B cell (primary cell): ENCODE results near the gene TEKT5. TPM values are rescaled to one million over a fixed set of nuclear protein-coding genes. Genes with fewer than 3 reads are reported as not detected.

Experiments used
- ATAC-seq: fragments of 200-7000 bp; cut with Tn5 transposase; one replicate; pipeline ENCODE4 v1.10.0; 2021; ENCODE audit warnings: low read depth, mild to moderate bottlenecking, moderate number of reproducible peaks, moderate library complexity
- CTCF ChIA-PET: fragments of 350-600 bp; sonication (Branson Sonifier 250); formaldehyde crosslinking; loops from one replicate; lab custom pipeline; 2021; ENCODE audit warnings: antibody characterized with exemption, inconsistent platforms; lab: Charles Lee
- POLR2A ChIA-PET: fragments of 350-600 bp; sonication (Branson Sonifier 250); formaldehyde crosslinking; loops from one replicate; lab custom pipeline; 2021; ENCODE audit warnings: antibody characterized with exemption; lab: Charles Lee
- DNase-seq: peaks from one replicate; pipeline ENCODE4 v3.0.0; 2013
- H2AFZ ChIP-seq: 2 replicates; pipeline ENCODE4 v1.6.1; 2012; ENCODE audit warnings: mild to moderate bottlenecking, low read depth, low read length; ENCODE audit not compliant: insufficient read depth, poor library complexity, severe bottlenecking
- H3K27ac ChIP-seq, 2 donors: 1 replicate in 1 of 2; 2 replicates in 1 of 2; pipeline ENCODE4 v1.5.1; 2012 to 2013; ENCODE audit warnings: low read length in 2 of 2, mild to moderate bottlenecking in 2 of 2, moderate library complexity in 1 of 2
- H3K27me3 ChIP-seq, 4 experiments: fragments of 200-600 bp in 1 of 4; sonication (generic) in 1 of 4; replicated peaks in 1 of 4; 1 replicate in 2 of 4; 2 replicates in 2 of 4; pipeline versions ENCODE4 v1.6.1 to v1.7.0; 2013 to 2016; ENCODE audit warnings: low read length in 3 of 4, mild to moderate bottlenecking in 2 of 4, mixed read lengths in 1 of 4, moderate library complexity in 1 of 4; ENCODE audit not compliant: insufficient read depth in 4 of 4, control insufficient read depth in 3 of 4; ENCODE audit errors: control extremely low read depth in 1 of 4
- H3K36me3 ChIP-seq, 2 experiments: replicated peaks in 1 of 2; 1 replicate in 1 of 2; 2 replicates in 1 of 2; pipeline versions ENCODE4 v1.6.1 to v1.7.1; 2013; ENCODE audit warnings: low read length in 1 of 2; ENCODE audit not compliant: insufficient read depth in 2 of 2, control insufficient read depth in 1 of 2; ENCODE audit errors: control extremely low read depth in 1 of 2, extremely low read depth in 1 of 2
- H3K4me1 ChIP-seq, 2 donors: fragments of 200-600 bp in 1 of 2; sonication (generic) in 1 of 2; 1 replicate in 1 of 2; 2 replicates in 1 of 2; pipeline versions ENCODE4 v1.5.1 to v1.6.1; 2013 to 2017; ENCODE audit warnings: low read length in 2 of 2; ENCODE audit not compliant: control insufficient read depth in 2 of 2, insufficient read depth in 2 of 2
- H3K4me2 ChIP-seq: replicated peaks from 2 replicates; pipeline ENCODE3; 2012; ENCODE audit warnings: mild to moderate bottlenecking, low read depth, low read length; ENCODE audit not compliant: poor library complexity, severe bottlenecking
- H3K4me3 ChIP-seq, 5 experiments: fragments of 200-600 bp in 1 of 5; sonication (generic) in 1 of 5; 1 replicate in 3 of 5; 2 replicates in 2 of 5; pipeline versions ENCODE4 v1.5.1 to v1.7.0; 2011 to 2016; ENCODE audit warnings: low read length in 4 of 5, mild to moderate bottlenecking in 4 of 5, low read depth in 2 of 5, control low read depth in 1 of 5, moderate library complexity in 1 of 5; ENCODE audit not compliant: insufficient read depth in 1 of 5; ENCODE audit errors: control extremely low read depth in 1 of 5, extremely low read depth in 1 of 5
- H3K79me2 ChIP-seq: fragments of 200-600 bp; sonication (generic); one replicate; pipeline ENCODE4 v1.6.0; 2016; ENCODE audit warnings: low read length; ENCODE audit not compliant: control insufficient read depth, insufficient read depth
- H3K9ac ChIP-seq: fragments of 200-600 bp; sonication (generic); 2 replicates; pipeline ENCODE4 v1.6.1; 2017; ENCODE audit warnings: mild to moderate bottlenecking, low read length, moderate library complexity
- H3K9me3 ChIP-seq, 3 donors: one replicate each; pipeline versions ENCODE4 v1.6.1 to v1.7.1; 2013; ENCODE audit warnings: low read length in 2 of 3; ENCODE audit not compliant: control insufficient read depth in 2 of 3, insufficient read depth in 1 of 3; ENCODE audit errors: control extremely low read depth in 1 of 3
- H4K20me1 ChIP-seq: 2 replicates; pipeline ENCODE4 v1.6.0; 2012; ENCODE audit warnings: mild to moderate bottlenecking, low read length; ENCODE audit not compliant: insufficient read depth, control insufficient read depth, poor library complexity, severe bottlenecking
- H3K27ac Mint-ChIP-seq: one replicate; pipeline ENCODE4 v1.8.0; 2021; ENCODE audit warnings: mixed read lengths
- H3K27me3 Mint-ChIP-seq: one replicate; pipeline ENCODE4 v1.8.0; 2021; ENCODE audit warnings: mixed read lengths
- H3K4me1 Mint-ChIP-seq: one replicate; pipeline ENCODE4 v1.8.0; 2021; ENCODE audit warnings: mixed read lengths
- H3K4me3 Mint-ChIP-seq: one replicate; pipeline ENCODE4 v1.8.0; 2021; ENCODE audit warnings: mixed read lengths
- H3K9me3 Mint-ChIP-seq: one replicate; pipeline ENCODE4 v1.8.0; 2022; ENCODE audit warnings: mixed read lengths; ENCODE audit not compliant: insufficient read depth
- CTCF ChIP-seq: fragments of 200-600 bp; IDR thresholded peaks from one replicate; pipeline ENCODE4 v1.8.0; 2022; ENCODE audit warnings: antibody characterized with exemption, mild to moderate bottlenecking
- EZH2 ChIP-seq: IDR thresholded peaks from 2 replicates; pipeline ENCODE4 v1.6.1; 2012; ENCODE audit warnings: borderline replicate concordance, low read depth, mild to moderate bottlenecking, moderate library complexity, low read length; ENCODE audit not compliant: insufficient read depth, poor library complexity, severe bottlenecking
- WGBS: methylation state at CpG from one replicate; pipeline ENCODE4 v1.1.5; 2013; ENCODE audit warnings: missing lambda C conversion rate; ENCODE audit not compliant: insufficient coverage; 5-methylcytosine and 5-hydroxymethylcytosine counted together
- intact Hi-C: fragments of 100-400 bp; cut with micrococcal nuclease; formaldehyde crosslinking; loops from one replicate; pipeline ENCODE4 v1.10.0; 2022
- polyA plus RNA-seq: library from polyadenylated mRNA; depleted of rRNA; stranded (reverse); fragments of >200 nt; gene quantifications from 2 replicates; pipeline ENCODE4 v1.2.3, GENCODE V29; 2012
- total RNA-seq, 2 donors: library from RNA; stranded (reverse); fragments of 120-200 nt in 1 of 2; gene quantifications; 1 replicate in 1 of 2; 2 replicates in 1 of 2; pipeline versions ENCODE4 v1.2.3 to v1.2.4, GENCODE V29; 2013 to 2022

The TEKT5 gene
- total and polyA plus RNA-seq, 2 donors (not counting 1 experiment from before 2014, with no cell fraction given), result 0.42 to 0.57 TPM

DNA sequence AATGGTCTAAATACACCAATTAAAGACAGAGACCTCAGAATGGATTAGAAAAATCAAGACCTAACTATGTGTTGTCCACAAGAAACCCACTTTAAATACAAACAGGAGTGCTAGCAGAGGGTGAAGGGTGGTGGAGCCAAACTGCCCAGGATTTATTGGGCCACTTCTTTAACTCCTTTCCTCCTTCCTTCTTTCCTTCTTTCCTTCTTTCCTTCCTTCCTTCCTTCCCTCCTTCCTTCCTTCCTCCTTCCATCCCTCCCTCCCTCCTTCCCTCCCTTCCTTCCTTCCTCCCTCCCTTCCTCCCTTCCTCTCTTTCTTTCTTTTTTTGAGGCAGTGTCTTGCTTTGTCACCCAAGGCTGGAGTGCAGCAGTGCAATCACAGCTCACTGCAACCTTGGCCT, 80.0 kb downstream of the TEKT5 start:
- no peak overlapping the region for H3K4me2 ChIP-seq
- no peak for TF ChIP-seq EZH2
- no peak for TF ChIP-seq CTCF
- Mint-ChIP-seq H3K27me3 (peaks cover 22% of the 10 kb centered on the region), H3K4me1 (peaks cover 19% of the 10 kb centered on the region), H3K4me3 (no peak overlapping the region), H3K9me3 (no peaks in the 10 kb centered on the region), H3K27ac (no peak overlapping the region)
- H3K9me3 ChIP-seq, result peaks cover 0 to 11% (median 0%) of the 10 kb centered on the region in 3 donors
- no peak overlapping the region for H3K27ac ChIP-seq
- peaks cover 20 to 29% of the 10 kb centered on the region in 2 donors for H3K4me1 ChIP-seq
- H3K9ac ChIP-seq, result no peak overlapping the region
- intact Hi-C loops, result no loop called here
- ChIA-PET POLR2A (no interaction called here), CTCF (interaction anchor here (0.7 kb wide), 1 partner anchor 249 kb away, joined by 3 read pairs; no protein-coding TSS in a partner anchor)
- peaks cover 0 to 13% (median under 1%) of the 10 kb centered on the region in 4 experiments for H3K27me3 ChIP-seq
- H3K79me2 ChIP-seq, result no peaks in the 10 kb centered on the region
- no peaks in the 10 kb centered on the region for H4K20me1 ChIP-seq
- DNase-seq (no peak), ATAC-seq (no peak)
- no peaks in the 10 kb centered on the region for H3K36me3 ChIP-seq
- no peak overlapping the region for H3K4me3 ChIP-seq
- H2AFZ ChIP-seq, result no peak overlapping the region

GRCh38 chr16:10613785-10614485, 80.8 kb downstream of the TEKT5 start:
- H3K4me1 ChIP-seq, result peaks cover 14 to 22% of the 10 kb centered on the region in 2 donors
- Mint-ChIP-seq H3K4me3 (peak overlapping the region; percentile 1), H3K4me1 (peaks cover 16% of the 10 kb centered on the region), H3K27me3 (peaks cover 16% of the 10 kb centered on the region), H3K9me3 (no peaks in the 10 kb centered on the region), H3K27ac (peak overlapping the region; percentile 39)
- ChIA-PET POLR2A (no interaction called here), CTCF (no interaction called here)
- TF ChIP-seq CTCF (no peak), EZH2 (no peak)
- DNase-seq (peak; percentile 61), ATAC-seq (peak; percentile 78)
- no peaks in the 10 kb centered on the region for H4K20me1 ChIP-seq
- H3K27ac ChIP-seq, result no peak overlapping the region
- H2AFZ ChIP-seq, result peak overlapping the region; percentile 21
- H3K4me3 ChIP-seq, result no peak overlapping the region
- H3K9me3 ChIP-seq, result peaks cover 0 to 4% (median 0%) of the 10 kb centered on the region in 3 donors
- H3K79me2 ChIP-seq, result no peaks in the 10 kb centered on the region
- intact Hi-C loops, result no loop called here
- H3K36me3 ChIP-seq, result no peaks in the 10 kb centered on the region
- peak overlapping the region; percentile 29 for H3K4me2 ChIP-seq
- WGBS, result 20% methylated on average over 4 of the region's 6 CpGs
- peaks cover 0 to 6% (median 0%) of the 10 kb centered on the region in 4 experiments for H3K27me3 ChIP-seq
- H3K9ac ChIP-seq, result no peak overlapping the region
